Stimulated activated CD4-positive, alpha-beta T cell treated with anti-CD3 and anti-CD28 coated beads, Interleukin-1b, Interleukin-23, amount 100 ng/mL, for 1 hour (primary cell): ENCODE data around the gene DBN1.

Source experiments
- DNase-seq, 2 donors: peaks; one replicate each; pipeline ENCODE4 v3.0.0-alpha.2; 2020; ENCODE audit warnings: low read depth in 2 of 2

The DBN1 gene

DNA sequence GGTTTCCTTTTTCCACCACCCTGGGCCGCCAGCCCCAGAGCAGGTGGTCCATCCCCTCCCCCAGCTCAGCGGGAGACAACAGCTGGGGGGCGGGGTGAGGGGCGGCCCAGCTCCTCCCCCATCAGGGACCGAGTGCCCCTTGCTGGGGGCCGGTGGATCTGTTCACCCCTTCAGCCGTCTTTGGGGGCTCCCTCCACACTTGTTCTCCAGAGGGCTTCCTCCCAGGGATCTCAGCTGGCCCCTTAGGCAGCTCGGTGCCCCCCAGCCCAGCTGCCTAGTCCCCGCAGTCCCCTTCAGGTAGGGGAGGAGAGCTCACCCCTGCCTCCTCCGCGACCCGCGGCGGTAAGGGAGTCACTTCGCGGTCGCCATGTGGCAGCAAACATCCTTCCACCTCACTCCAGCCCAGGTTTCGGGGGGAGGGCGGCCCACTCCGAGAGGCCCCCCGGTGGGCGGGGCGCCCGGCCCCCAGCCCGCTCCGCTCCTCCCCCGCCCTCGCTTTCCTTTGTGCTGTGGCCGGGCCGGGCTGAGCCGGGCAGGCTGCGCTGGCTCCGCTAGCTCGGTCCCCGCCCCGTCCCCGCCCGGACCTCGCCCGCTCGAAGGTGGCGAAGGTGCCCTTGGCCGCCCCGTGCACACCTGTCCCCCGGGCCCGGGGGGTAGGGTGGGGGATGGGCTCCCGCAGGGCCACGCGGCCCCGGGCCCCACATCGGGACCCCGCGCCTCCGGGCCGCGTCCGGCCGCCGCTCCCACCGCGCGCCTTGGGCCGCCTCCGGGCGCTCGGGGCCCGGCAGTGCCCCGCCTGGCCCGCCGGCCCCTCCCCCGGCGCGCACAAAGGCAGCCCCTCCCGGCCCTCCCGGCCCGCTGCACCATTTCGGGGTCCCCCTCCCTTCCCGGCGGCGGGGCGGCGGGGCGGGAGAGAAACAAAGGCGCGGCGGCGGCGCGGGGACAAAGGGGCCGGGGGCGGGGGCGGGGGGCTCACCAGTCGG lies 683 bp downstream of the DBN1 start:
- DNase-seq, result no peak

DNA sequence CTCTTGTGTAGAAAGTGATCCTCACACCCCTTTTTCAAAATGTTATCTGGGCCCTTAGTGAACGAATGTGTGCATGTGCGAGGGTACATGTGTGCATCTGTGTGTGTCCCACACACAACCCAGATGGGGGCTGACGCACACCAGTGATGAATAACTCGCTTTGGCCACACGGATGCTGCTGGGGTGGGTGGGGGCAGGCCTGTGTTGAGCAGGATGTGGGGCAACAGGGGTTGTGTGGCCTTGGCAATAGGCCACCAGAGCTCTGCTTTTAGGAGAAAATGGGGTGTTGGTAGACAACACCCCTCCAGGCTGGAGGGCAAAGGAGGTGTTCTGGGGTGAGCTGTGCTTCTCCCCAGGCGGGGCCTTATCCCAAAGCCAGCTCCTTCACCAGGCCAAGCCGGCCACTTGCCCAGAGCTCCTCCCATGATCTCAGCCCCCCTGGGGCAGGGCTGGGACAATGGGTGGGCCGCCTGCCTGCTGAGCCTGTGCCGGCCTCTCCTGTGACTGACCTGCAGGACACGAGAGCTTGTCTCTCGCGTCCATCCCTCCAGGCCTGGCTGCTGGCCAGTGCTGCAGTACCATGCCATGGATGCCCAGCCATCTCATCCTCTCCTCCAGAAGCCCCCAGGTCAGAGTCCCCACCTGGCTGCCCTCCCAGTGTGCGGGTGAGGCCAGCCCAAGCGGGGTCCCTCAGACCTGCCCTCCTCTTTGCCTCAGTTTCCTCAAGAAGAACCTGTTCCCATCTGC lies 1.7 kb downstream of the DBN1 start:
- no peak for DNase-seq

DNA sequence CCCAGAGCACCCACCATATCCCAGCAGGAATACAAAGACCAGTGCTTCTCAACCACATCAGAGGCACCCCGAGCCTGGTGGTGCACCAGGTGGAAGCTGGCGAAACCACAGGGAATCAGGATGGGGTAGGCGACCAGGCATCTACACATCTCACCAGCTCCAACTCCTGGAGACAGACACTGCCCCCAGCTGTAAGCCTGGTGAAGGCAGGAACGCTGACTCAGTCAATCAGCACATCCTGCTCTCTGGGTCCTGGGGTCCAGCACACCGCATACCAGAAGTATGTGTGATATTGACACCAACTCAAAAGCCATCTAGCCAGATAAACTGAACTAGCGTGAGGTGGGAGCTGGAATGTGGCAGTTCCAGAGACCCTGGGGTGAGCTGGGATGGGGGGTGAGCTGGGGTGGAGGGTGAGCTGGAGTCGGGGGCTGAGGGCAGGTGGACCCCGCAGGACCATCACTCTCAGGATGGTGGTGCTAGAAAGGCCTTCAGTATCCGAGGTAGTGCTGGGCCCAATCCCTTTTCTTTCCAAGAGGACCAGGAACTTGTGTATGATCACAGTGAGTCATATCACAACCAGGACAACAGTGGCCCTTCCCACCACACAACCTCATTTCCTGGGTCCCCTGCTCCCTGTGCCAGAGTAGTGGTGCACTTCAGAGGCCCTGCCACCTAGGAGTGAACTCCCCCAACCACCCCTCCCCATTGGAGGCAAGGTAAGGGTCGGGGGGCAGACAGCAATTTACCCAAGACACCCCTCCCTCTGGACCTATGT lies 2.5 kb downstream of the DBN1 start:
- no peak for DNase-seq

DNA sequence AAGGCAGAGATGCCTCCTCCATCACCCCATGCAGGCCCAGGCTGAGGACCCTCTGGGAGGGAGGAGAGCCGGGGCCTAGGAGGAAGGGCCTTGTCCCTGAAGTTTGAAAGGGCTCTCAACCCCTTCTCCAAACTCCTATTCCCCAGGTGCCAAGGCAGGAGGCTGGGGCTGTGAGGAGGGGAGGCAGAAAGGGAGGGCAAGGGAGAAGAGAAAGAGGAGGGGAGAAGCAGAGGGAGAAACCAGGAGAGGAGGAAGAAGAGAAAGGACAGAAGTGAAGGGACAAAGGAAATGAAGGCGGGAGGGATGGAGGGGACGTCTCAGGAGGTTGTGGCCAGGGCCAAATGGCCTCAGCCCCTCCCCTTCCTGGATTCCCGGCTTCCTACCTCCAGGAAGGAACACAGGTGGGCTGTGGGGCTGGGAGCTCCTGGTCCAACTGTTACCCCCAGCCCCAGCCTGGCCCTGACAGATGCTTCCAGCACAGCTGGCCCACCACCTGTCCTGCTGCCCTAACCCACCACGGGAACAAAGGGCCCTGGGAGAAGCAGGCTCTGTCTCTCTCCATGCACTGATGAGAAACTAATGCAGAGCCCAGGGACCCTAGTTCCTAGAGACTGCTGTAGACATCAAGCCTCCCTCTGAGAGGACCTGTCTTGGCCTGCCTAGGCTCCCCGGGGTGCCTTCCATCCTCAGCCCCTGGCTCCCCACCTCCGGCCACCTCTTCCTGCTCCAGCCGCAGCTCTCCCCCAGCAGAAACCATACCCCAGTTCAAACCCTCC lies 3.5 kb downstream of the DBN1 start:
- no peak for DNase-seq

DNA sequence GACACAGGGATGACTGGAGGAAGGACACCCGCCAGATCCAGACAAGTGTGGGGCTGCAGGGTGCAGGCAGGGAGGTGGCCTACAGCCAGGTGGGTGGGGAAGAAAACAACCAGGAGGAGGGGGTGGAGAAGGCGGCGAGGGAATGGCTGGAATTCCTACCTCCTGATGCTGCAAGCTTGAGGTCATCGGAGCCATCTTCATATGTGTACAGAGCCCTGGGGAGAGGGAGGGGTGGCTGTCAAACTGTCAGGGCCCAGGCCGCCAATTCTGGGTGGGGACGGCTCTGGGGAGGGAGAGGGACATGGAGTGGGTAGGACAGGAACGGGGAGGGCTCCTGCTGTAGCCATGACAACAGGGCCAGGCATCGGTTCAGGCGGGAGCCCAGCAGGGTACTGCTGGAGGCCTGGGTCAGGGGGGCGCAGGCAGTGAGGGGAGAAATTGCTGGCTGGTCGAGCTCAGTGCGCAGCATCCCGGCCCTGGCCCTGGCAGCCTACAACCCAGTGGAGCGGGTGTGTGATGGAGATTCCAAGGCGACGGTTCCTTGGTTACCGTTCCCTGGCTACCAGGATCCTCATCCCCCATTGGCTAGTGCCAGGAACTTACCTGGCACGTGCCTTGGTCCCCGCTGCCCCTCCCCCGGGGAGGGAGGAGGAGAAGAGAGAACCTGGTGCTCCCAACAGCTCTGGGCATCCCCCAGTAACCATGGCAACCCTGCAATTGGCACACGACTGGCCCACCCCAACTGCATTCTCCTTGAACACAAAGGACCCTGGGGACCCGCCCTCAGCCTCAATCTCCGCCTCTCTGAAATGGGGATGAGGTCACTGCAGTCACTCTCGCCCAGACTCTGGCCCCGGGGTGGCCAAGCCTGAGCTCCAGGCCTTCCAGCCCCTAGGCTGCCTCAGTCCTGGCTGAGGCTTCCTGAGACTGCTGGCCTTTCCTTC lies 4.5 kb downstream of the DBN1 start:
- no peak for DNase-seq

DNA sequence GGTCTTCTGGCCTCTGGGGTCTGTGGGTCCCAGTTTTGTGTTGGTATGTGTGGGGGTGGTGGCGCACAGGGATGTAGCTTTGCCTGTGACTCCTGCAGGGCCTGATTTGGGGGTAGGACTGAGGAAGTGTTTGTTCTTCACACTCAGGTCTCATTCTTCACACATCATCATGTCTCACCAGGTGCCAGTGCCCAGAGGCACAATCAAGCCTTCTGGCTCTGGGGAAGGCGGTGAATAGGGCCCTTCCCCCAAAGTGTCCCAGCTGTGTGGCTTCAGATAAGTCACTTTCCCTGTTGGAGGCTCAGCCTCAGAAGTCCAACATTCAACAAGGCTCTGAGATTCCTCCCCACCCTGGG lies 5.1 kb downstream of the DBN1 start:
- DNase-seq, result no peak

DNA sequence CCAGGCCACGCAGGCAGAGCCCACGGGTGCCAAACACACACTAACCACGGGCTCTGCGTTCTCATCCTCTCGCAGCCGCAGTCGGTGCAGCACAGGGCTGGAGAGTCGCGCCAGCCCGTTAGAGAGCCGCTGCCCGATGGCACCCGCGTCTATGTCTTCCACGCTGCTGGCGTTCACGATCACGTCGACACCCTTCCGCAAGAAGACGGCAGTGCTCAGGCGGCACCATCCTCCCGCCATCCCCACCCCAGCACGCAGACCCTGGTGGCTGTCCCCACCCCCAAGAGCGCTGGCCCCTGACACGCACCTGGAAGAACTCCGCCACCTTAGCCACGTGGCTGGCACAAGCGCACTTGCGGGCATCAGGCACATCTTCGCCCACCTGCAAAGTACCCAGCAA lies 6.0 kb downstream of the DBN1 start:
- DNase-seq, result no peak

DNA sequence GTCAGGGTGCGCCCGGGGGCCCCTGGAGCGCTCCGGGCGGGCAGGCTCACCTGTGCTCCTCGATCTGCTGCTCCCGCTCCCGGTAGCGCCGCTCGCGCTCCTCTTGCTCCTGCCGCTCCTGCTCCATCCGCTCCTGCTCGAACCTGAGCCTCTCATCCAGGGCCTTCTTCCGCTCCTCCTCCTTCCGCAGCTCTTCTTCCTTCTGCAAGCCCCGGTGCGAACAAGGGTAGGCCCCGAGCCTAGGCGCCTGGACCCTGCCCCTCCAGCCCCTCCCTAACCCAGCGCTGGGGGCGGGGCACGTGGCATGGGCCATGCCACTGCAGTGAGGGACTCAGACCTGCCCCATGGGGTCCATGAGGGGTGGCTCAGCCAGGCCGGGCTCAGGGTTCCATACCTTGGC lies 6.6 kb downstream of the DBN1 start:
- no peak for DNase-seq

DNA sequence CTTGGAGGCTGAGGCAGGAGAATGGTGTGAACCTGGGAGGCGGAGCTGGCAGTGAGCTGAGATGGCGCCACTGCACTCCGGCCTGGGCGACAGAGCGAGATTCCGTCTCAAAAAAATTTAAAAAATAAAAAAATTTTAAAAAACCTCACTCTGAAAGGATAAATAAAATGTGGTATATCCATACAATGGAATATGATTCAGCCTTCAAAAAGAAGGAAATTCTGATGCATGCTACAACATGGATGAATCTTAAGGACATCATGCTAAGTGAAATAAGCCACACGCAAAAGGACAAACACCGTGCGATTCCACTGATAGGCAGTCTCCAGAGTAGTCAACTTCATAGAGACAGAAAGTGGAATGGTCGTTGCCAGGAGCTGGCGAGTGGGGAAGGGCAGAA lies 8.4 kb downstream of the DBN1 start:
- DNase-seq, result no peak

DNA sequence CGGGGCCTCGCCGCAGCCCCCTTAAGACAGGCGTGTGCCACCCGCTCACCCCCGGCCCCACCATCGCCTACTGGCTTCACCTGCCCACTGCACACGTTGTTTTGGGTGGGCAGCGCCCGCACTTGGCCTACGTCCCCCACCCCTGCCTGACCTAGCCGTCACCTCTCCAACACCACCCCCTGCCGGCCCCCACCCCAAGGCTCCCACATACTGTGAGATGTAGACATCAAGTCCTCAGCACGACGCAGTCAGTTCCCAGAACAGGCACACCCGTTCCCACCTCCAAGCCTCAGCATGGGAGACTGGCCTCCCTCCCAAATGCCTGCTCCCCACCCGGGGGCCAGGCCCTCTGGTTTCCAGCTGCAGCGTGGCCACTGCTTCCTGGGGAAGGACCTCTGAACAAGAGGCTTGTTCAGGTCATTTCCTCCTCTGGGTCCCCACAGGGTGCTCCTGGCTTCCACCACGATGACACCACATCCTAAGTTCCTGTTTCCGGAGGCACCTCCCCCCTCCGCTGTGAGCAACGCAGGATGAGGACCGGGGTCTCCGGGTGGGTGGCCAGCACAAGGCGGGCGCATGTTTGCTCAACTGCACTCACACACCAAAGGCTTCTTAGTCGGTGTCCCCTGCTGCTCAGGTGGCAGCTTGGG lies 11.3 kb downstream of the DBN1 start:
- no peak for DNase-seq

DNA sequence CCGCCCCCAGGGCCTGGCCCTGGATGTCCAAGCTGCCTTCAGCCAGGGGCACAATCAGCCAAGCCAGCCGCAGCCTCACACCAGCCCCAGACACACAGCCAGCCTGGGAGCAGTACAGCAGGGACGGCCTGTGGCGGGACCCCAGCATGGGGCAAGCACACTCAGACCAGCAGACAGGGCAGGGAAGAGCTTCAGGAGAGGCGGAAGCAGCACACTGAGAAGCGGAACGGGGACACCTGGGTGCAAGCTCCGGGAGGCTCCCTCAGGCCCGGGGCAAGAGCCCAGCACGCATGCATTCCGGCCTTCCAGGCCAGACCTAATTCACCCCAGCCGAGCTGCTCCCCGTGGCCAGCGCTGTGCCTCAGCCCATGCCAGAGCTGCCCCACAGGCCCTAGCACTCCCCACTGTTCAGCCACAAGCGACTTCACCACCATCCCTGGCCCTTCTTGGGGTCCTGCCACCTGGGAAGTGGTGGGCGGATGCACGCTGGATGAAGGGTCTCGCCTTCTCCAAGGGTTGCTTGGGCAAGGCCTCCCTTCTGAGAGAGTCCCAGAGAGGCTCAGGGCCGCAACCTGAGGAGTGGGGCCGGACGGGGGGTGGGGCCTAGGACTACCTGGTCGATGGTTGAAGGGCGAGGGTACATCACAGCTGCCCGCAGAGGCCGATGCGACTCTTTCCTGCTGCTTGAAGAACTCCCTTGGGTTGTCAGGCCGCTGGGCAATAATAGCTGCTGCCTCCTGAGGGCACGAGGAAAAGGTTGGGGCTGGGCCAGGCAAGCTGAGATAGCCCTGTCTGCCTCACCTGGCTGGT lies 13.4 kb downstream of the DBN1 start:
- no peak for DNase-seq

DNA sequence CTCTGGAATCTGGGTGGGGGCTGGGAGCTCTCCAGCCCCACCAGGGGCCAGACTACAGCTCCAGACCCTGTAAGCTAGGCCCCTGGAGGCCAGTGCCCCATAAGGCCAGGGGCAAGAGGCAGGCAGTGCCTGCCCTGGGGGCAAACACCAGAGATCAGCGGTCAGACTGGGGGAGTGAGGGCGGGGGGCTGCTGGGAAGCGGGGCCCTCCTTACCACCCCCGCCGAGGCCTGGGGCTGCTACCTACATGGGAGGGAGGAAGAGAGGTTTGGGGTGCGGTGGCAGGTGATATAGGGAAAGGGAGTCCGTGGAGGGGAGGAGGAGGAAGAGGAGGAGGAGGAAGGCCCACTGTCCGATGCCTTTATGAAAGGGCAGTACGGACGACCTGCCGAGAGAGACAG lies 14.1 kb downstream of the DBN1 start:
- no peak for DNase-seq

DNA sequence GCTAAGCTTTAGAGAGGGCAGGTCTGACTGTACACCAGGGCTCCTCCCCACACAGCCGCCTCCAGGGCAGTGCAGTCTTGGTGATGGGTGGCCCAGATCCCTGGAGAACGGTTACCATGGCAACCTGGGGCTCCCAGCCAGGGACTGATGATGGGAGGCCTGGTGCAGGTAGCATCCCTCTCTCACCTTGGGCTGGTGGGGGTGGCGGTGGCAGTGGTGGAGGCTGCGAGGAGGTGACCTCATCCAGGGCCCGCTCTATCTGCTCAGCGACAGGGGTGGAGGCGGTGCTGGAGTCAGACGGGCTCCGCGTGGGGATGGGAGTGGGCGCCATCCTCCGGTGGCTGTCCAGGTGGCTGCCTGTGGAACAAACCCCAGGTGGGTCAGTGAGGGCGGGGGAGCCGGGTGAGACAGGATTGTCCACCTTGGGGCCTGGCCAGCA lies 14.5 kb downstream of the DBN1 start:
- DNase-seq, result no peak

DNA sequence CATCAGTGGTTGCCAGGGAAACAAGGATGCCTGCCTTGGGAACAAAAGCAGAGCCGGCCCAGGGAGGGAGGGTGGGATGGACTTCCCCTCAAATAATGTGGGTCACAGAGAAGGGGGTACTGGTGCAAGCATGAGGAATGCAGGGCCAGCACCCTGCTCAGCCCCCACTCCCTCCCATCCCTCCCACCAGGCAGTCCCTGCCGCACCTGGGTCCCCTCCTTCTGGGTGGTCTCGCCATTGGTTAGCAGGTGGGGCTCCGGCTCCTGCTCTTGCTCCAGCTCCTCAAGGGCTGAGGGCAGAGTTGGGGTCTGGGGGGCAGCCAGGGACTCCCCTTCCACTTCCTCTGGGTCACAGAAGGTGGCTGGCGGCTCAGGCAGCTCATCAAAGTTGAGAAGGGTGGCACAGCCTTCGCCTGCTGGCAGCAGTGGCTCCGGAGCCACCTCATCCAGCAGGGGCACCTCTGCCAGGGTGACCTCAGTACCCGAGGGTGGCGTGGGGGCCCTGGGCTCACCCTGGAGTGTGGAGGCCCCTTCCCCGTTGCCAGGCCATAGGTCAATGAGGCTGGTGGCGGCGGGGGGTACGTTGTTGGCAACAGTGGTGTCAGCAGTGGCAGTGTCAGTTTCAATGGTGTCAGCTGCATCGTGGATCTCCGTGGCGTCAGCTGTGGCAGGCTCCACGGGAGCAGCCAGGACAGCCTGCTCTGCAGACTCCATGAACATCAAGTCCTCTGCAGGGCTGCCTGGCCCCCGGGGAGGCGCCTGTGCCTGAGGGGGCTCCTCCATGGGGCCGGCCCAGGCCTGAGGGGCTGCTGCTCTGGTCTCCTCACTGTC lies 15.4 kb downstream of the DBN1 start:
- DNase-seq, result no peak

DNA sequence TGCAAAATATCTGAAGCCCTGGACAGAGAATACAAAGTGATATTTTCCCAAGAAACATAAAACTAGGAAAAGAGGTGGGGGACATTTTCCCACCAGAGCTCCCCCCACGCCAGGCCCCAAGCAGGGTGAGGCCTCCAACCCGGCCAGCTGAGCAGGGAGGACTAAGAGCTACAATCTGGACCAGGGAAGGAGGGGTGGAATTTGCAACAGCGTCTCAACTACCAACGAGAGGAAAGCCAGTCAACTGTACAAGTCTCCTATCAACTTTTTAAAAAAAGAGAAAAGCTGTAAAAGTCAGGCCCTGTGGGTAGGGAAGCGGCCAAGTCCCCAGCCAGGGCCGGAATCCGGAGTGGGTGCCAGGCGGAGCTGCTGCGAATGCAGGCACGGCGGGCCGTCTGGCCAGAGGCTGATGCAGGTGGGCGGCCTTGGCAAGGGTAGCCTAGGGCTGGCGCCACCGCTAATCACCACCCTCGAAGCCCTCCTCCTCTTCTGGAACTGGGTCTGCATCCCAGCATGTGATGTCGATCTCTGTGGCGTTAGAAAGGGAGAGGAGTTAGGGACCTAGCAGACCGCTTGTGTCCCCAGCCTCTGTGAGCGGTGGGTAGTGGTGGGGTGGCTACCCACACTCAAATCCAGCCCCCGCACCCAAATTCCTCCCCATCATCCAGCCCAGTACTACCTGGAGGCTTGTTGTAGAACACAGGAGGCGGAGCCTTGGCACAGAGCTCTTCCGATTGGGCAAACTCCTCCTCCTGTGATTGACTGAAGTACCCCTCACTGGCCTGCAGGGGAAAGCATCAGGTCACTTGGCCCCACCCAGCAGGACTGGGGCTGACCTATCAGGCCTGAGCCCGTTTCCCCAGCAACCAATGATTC lies 16.2 kb downstream of the DBN1 start:
- no peak for DNase-seq

DNA sequence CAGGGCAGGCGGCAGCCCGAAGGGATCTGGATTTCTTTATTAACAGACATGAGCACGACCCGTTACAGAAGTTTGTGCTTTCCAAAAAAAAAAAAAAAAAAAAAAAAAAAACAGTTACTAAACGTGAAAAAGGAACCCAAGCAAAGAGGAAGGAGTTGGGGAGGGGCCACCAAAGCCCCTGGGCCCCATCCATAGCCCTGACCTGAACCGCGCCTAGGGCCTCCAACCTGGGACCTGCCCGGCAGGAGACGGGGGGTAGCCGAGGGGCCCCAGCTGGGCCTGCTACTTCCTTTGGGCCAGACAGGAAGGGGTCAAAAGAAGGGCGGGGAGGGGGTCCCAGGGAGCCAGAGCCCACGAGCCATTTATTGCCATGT lies 16.9 kb downstream of the DBN1 start:
- DNase-seq, result no peak
